Breast epithelium (tissue), 3 donors: ENCODE measurements around the gene BRCA1.

Experiments used
- POLR2A ChIP-seq: fragments of 450-650 bp; IDR thresholded peaks from one replicate; pipeline ENCODE4 v1.6.1; 2016; ENCODE audit warnings: antibody characterized with exemption, mild to moderate bottlenecking, moderate library complexity
- POLR2AphosphoS5 ChIP-seq, 3 donors: sonication (generic); formaldehyde crosslinking; IDR thresholded peaks; one replicate each; pipeline ENCODE4 v1.6.1; 2017; ENCODE audit warnings: antibody characterized with exemption in 3 of 3

DNA sequence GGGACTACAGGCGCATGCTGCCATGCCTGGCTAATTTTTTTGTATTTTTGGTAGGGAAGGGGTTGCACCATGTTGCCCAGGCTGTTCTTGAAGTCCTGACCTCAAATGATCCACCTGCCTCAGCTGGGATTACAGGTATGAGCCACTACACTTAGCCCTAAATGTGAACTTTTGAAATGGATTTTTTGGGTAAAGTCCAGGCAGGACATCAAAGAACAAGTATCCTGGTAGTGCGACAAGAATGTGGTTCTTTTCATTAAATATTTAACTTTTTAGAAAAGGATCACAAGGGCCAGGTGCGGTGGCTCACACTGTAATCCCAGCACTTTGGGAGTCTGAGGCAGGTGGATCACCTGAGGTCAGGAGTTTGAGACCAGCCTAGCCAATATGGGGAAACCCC lies 30.5 kb upstream of the BRCA1 start:
- TF ChIP-seq POLR2A = no peak
- TF ChIP-seq POLR2AphosphoS5 (IDR thresholded peaks at IDR 0.05) = no peak
